Fibroblast of skin of right biceps (primary cell): ENCODE data around the gene PLA2G3.
"Not testable (repeated sequence)": the region's sequence is repeated elsewhere in the genome, so short reads cannot be mapped to it uniquely, and the experiment has no call there.

Source experiments
- DNase-seq: peaks from one replicate; pipeline ENCODE4 v3.0.0-alpha.2; 2013

Gene PLA2G3, protein sequence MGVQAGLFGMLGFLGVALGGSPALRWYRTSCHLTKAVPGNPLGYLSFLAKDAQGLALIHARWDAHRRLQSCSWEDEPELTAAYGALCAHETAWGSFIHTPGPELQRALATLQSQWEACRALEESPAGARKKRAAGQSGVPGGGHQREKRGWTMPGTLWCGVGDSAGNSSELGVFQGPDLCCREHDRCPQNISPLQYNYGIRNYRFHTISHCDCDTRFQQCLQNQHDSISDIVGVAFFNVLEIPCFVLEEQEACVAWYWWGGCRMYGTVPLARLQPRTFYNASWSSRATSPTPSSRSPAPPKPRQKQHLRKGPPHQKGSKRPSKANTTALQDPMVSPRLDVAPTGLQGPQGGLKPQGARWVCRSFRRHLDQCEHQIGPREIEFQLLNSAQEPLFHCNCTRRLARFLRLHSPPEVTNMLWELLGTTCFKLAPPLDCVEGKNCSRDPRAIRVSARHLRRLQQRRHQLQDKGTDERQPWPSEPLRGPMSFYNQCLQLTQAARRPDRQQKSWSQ

DNA sequence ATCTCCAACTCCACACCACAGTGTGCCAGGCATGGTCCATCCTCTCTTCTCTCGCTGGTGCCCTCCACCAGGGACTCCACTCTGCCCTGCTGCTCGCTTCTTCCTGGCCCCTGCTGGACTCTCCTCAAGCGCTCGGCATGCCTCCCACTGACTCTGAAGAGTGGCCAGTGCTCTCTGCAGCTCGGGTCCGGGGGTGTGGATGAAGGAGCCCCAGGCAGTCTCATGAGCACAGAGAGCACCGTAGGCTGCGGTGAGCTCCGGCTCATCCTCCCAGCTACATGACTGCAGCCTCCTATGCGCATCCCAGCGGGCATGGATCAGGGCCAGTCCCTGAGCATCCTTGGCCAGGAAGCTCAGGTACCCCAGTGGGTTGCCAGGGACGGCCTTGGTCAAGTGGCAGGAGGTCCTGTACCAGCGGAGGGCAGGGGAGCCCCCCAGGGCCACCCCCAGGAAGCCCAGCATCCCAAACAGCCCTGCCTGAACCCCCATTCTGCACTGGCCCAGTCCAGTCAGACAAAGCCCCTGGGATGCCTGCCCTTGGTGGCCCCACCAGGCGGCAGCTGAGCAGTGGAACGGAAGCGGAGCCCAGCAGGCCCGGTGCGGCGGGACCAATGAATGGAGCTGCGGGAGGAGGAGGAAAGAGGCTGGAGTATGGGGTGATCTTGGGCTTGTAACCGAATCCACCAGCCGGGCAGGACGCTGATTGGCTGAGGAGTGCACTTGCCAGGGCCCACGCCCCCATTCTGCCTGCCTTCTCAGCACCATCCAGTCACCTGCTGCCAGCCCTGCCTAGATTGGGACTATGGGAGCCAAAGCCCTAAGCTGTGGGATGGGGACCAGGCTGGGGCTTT is at the start of gene PLA2G3:
Gene PLA2G3 (minus strand): TSS at position 643 of the 851 bp plus-strand sequence. CDS start 154 bp downstream, at position 489.
- peak; percentile 34 for DNase-seq

DNA sequence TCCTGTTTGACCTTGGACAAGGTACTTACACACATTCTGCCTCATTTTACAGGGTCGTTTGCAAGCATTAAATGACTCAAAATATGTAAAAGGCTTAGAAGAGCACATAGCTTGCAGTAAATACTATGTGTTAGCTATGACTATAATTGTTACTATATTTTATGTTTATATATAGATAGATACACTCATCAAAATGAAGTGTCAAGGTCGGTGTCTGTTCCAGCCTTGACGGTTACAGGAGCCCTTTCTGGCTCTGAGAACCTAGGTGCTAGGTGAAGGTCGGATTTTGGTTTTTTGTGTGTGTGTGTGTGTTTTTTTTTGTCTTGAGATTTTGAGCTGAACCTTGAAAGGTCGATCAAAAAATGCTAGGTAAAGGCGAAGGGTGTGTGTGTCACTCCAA is 47.3 kb upstream of the PLA2G3 start:
- DNase-seq = no peak

DNA sequence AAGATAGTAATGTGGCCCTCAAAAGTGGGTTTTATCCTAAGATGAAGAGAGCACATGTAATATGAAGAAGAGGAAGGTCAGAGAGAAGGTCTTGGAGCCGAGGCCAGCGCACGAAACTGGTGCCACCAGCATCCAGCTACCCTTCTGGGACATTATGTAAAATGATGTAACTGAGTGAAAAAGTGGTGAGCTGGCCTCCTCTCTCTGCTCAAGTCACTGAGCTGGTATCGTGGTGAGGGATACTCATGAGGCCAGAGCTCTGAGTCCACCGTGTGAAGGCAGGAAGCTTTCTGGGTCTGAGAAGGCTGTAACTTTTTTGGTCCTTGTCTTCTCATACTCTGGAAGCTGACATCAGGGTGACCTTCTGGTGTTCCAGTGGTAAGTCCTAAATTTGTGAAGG is 44.7 kb upstream of the PLA2G3 start:
- peak; percentile 56 for DNase-seq

DNA sequence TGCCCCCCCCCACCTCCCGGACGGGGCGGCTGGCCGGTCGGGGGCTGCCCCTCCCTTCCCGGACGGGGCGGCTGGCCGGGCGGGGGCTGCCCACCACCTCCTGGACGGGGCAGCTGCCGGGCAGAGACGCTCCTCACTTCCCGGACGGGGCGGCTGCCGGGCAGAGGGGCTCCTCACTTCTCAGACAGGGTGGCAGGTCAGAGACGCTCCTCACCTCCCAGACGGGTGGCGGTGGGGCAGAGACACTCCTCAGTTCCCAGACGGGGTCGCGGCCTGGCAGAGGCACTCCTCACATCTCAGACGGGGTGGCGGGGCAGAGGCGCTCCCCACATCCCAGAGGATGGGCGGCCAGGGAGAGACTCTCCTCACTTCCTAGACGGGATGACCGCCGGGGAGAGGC is 43.7 kb upstream of the PLA2G3 start:
- no peak for DNase-seq

DNA sequence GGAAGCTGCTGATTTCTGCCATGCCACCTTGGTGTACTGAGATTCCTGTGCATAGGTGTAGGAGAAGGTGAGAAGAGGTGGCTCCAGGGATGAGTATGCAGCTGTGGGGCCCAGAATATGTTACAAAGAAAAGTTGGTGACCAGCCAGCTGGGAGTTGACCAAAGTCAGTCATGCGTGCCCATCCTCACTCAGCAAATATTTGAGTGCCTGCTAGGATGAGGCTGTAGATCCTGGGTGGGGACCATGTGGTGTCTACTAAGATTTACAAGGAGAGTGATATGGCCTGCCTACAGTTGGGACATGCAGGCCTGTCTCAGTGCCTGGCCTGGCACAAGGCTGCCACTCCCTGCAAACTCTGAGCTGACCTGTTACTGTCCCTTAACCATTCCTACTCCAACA is 39.0 kb upstream of the PLA2G3 start:
- peak; percentile 67 for DNase-seq

DNA sequence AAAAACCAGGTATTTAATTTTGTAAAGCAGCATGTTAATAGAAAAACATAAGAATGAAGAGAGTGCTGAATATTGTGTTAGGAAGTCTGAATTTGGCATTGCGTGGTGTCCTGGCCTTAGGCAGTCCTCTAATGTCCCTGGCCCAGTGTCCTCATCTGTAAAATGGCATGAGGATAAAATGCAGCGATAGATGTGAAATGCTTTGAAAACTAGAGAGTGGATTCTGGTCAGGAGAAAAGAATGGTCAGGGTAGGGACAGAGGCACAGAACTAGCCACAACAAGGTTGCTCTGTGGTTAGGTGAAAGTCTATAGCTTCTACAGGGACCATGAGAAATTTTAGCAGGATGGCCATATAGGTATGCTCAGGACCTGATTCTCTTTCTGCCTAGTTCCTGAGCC is 38.6 kb upstream of the PLA2G3 start:
- no peak for DNase-seq

DNA sequence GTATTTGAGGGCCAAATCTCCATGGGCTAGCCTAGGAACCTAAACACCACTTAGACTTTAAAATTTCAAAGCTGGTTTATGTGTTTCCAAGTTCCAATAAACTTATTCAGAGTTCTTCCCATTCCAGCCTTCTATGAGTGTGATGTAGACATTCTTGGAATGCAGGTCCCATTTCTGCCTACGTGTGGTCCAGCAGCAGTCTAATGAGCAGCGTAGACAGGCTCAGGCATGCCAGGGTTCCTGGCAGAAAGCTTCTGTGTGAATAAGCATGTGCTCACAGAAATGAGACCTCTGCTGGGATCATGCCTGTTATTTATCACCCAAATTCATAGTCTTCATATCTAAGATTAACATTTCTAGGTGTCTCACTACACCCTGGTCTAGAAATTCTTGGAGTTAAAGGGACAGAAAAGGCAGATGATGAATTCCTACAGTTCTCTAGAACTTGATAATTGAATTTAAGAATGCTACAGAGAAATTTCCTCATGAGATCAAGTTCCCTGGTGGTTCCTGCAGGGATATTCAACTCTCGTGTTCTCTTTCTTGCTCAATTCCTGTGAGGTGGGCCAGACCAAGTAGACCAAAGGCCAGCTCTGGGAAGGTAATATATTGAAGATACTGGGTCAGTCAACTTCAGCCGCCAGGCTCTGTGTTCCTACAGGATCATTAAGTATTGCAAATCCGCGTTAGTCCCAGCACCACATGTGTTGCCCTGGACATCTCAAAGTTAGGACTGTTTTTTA is 37.3 kb upstream of the PLA2G3 start:
- DNase-seq = peak; percentile 97

DNA sequence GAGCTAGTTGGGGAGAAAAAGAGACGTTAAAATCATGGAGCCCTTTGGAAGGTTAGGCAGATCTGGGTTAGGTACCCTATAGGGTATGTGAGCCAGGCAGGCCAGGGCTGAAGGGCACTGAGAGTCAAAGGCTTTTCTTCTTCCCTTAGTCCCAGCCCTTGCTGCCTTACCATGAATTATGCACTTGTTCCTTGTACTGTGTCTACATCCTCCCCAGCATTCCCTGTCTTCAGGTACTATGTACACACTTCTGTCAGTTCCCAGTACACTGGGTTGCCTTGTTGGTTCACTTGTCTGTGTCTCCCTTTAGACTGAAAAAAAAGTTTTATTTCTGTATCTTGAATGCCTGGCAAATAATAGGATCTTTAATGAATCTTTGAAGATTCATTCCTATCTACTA is 36.6 kb upstream of the PLA2G3 start:
- DNase-seq = no peak

DNA sequence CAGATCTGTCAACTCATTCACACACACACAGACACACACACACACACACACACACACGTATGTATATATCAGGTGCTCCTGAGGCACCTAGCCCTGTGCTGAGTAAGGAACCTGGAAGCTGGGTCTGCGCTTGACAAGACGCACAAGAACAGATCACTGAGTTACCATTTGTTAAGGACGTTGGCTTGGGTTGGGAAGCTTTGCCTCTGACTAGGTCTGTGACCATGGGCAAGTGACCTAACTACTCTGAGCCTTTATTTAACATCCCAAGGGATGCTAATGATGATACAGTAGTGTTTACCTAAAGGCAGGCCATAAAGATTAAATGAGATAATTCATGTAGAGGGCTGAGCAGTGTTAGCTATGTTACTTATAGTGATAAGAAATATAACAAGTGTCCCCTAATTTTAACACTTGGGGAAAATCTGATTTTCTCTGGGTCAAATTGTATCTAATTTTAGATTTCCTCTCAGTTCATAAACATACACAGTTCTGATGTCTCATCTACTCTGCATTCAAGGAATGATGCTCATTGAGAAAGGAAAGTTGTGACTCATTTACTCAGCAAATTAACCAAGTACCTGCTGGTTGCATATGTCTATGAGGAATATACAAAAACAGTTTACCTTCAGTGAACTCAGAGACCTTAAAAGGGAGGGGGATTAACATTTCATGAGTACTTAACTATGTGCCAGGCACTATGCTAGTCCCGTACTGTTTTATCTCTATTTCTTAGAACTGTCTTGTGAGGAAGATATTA is 33.3 kb upstream of the PLA2G3 start:
- peak; percentile 90 for DNase-seq

DNA sequence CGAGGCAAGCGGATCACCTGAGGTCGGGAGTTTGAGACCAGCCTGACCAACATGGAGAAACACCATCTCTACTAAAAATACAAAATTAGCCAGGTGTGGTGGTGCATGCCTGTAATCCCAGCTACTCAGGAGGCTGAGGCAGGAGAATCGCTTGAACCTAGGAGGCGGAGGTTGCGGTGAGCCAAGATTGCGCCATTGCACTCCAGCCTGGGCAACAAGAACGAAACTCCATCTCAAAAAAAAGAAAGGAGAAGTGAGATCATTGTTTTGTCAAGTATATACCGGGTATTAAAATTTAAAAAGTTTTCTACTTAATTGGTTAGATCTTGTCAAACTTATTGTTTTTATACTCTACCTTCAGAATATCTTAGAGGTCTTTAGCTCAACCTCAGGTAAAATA is 31.4 kb upstream of the PLA2G3 start:
- DNase-seq = not testable (repeated sequence)

DNA sequence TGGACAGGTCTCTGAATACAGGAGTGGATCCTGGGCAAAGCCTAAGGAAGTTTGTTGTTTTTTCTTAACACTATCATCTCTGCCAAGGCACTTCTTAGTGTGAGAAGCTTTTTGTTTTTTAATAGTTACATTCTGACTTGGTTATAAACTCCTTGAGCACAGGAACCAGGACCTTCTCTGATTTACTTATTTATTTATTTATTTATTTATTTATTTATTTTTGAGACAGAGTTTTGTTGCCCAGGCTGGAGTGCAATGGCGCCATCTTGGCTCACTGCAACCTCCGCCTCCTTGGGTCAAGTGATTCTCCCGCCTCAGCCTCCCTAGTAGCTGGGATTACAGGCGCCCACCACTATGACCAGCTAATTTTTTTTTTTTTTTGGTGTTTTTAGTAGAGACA is 30.7 kb upstream of the PLA2G3 start:
- DNase-seq = no peak

DNA sequence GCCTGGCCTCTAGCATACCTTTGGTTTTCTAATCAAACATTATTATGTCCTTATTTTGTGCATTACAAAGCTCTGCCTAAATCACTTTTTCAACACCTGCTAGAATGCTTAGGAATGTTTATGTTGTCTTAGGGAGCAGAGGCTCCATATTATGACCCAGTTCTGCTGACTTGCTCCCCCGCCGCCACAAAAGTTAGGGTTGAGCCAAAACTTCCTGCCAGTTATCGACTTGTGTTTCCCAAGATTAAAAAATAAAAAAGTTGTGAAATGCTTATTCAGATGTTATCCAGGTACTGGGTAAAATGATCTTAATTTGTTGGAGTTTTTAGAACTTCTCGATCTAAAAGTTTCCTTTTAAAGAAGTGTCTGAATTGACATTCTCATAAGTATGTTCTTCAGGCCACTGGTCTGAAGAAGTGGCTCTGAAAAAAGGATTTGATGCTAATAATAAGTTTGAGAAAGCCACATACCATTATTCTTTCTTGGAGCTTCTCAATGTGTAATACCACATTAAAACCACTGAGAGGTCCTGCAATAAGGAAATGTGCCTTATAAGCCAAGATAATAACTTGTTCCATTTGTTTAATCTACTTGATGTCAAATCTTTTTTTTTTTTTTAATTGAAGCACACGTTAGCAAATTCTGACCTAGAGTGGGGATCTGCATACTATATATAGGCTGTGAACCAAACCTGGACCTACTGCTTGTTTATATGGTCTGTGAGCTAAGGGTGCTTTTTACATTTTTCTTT is 21.9 kb upstream of the PLA2G3 start:
- no peak for DNase-seq

DNA sequence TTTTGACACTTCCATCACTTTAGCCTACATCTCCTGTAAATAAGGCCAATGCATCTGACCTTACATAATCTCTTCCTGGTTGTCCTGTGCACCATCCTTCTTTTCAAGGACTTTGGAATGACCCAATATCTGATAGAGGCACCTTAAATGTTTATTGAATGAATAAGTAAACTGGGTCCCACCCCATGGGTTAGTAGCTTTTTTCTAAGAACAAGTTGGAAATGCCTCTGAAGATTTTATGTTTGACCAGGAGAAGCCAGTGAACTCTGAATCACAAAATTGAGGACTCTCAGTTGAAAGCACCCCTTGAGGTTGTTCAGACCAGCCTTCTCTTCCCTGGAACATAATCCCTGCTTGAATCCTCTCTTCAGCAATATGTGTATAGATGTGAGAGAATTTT is 21.1 kb upstream of the PLA2G3 start:
- no peak for DNase-seq

DNA sequence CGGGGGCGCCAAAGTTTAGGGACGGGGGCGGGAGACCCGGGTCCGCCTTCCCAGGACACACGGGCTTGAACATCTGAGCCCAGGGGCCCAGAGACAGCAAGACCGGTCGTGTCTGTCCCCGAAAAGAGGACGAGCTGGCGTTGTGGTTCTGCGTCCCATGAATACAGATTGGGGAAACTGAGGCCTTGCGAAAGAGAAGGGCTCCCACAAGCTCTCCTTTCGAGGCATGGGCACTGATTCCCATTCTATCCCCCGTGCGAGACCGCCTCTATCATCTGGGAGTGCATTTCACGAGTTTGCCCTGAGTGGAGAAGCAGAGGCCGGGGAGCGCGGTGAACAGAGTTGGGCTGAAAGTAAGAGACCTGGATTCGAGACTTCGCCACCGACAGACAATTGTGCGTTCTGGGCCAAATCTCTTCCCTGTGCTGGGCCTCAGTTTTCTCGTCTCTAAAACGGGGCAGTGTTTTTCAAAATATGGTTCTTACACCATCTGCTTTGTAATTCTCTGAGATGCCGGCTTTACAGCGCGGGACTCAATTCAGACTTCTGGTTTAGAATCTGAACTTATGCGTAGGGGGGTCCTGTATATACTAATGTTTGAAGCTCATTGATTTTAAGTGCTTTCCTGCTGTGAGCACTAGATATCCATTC is 20.1 kb upstream of the PLA2G3 start:
- no peak for DNase-seq

DNA sequence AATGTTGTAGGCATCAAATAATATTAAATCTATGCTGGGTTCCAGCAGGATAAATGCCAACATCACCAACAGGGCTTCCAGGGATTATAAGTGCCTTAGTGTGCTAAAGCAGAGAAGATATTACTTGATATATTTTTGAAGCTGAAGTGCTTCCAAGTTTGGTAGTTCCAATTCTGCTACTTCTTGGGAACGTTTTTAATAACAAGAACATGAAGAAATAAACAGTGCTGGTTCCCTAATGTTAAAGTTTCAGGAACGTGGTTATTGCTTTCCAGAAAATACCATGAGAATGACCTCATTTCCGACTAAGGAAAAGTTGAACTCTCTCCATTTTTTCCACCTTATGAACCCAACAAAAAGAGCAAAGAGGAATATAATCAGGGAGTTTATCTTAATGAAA is 15.1 kb upstream of the PLA2G3 start:
- DNase-seq = peak; percentile 53

DNA sequence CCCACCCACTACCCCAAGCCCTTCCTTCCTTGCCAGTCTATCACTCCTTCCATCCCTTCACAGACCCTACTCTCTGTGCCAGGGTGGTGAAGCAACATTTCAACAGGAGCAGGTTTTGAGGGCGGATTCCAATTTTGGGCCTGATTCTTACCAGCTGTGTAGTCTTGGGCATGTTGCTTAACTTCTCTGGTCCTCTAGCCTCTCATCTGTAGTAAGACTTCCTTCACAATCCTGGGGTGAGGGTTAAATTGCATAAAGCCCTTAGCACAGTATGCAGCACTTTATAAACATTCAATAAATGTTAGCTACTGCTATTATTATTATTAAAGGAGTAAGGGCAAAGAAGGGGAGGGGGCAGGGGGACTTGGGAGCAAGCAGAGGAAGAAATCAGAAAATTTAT is 14.7 kb upstream of the PLA2G3 start:
- no peak for DNase-seq

DNA sequence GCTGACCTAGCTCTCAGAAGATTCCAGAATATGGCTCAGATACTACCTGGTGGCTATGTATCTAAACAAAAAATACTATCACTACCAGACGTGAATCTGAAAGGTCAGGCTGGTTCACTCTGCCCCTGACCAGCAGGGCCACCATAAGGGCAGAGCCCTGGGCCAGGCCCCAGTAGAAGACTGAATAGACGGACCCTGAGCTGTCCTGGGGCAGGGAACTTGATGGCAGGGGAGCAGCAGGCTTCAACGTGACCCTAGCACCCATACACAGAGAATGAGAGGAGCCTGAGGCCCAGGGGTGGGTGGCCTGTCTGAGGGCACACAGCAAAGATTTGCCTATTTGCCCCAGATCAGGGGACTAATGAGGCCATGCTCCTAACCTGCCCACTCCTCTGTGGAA is 13.0 kb upstream of the PLA2G3 start:
- DNase-seq = no peak

DNA sequence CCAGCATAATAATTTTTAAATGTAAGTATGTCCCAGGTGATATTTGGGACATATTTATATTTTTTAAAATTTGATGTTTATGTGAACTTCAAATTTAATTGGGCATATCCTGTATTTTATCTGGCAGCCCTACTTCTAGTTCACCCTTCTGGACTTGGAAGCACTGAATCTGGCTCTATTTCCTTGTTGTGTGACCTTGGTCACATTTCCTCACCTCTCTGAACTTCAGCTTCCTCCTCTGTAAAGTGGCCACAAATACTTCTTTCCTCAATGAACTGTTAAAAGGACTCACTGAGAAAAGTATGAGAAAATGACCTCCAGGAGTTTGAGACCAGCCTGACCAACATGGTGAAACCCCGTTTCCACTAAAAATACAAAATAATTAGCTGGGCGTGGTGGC is 11.6 kb upstream of the PLA2G3 start:
- no peak for DNase-seq

DNA sequence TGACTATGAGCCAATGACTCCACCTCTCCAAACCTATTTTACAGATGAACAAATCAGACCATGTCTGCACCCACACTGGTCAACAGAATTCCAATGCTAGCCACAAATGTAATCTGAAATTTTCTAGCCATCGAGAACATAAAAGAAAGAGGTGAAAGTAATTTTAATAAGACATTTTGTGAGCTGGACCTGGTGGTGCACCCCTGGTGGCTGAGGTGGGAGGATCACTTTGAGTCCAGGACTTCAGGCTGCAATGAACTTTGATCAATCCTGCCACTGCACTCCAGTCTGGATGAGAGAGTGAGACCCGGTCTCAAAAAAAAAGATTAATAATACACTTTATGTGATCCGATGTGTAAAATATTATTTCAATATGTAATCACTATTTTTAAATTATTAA is 10.3 kb upstream of the PLA2G3 start:
- DNase-seq = no peak

DNA sequence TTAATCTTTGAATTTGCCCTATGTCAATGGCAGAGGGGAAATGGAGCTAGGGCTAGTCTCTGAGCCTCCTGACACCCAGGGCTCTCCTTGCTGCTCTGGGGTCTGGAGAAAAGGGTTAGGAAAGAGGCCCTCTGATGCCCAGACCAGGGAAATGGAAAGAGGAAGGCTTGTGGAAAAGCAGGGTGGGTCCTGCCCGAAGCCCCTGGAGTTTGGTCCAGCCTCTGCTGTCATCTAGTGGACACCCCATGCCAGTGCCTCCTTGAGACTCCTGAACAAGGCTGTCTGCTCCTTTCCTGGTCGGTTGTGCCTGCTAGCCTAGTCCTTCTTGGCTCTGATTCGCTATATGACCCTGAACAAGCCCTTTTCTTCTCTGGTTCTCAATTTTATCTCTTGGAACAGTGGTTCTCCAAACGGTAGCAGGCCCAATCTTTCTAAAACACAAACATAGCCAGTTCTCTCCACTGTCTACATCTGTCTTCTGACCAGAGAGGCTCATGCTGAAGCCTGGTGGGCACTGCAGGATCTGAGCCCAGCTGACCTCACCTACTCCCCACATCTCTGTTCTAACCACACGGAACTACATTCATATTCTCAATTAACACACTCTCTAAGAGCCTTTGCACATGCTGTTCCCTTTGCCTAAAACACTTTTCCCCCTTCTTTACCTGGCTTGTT is 8.8 kb upstream of the PLA2G3 start:
- peak; percentile 69 for DNase-seq

DNA sequence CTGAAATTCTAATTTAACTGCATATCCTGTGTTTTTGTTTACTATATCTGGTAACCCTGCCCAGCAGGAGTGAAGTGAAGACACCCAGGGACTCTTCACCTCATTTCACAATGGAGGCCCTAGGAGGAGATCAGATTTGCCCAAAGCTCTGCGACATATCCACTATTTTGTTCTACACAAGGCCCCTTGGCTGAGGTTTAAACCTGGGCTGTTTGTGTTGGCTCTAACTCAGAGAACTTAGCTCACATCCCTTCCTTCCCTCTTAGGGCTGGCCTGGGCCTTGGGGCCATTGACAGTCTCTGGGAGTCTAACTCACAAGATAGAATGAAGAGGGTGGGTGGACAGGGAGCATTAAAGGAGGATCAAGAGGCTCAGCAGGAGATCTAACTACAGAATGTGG is 8.2 kb upstream of the PLA2G3 start:
- no peak for DNase-seq
